KMS-11 (cell line): Measurements from ENCODE around the gene CDCA4.
A peak's percentile ranks its signal among the peaks of the same experiment; 100 is the strongest.

ENCODE experiments used
- H2AFZ ChIP-seq: fragments of 200-600 bp; sonication (generic); 2 replicates; pipeline ENCODE4 v1.6.1; 2016; ENCODE audit warnings: antibody characterized with exemption, mixed run types, low read depth
- H3K27ac ChIP-seq: fragments of 200-600 bp; sonication (generic); 2 replicates; pipeline ENCODE4 v1.6.1; 2016; ENCODE audit warnings: mild to moderate bottlenecking, mixed run types
- H3K27me3 ChIP-seq: fragments of 200-600 bp; sonication (generic); 2 replicates; pipeline ENCODE4 v1.6.1; 2017; ENCODE audit warnings: mild to moderate bottlenecking, low read depth, mixed run types, moderate library complexity; ENCODE audit not compliant: insufficient read depth
- H3K36me3 ChIP-seq: fragments of 200-600 bp; sonication (generic); 2 replicates; pipeline ENCODE4 v1.6.1; 2017; ENCODE audit warnings: mild to moderate bottlenecking, mixed run types; ENCODE audit not compliant: insufficient read depth
- H3K4me1 ChIP-seq: fragments of 200-600 bp; sonication (generic); 2 replicates; pipeline ENCODE4 v1.6.1; 2016; ENCODE audit warnings: mild to moderate bottlenecking, low read depth, mixed run types; ENCODE audit not compliant: poor library complexity, severe bottlenecking
- H3K4me2 ChIP-seq: fragments of 200-600 bp; sonication (generic); 2 replicates; pipeline ENCODE4 v1.7.0; 2016; ENCODE audit warnings: mild to moderate bottlenecking, mixed run types
- H3K4me3 ChIP-seq: fragments of 200-600 bp; sonication (generic); IDR thresholded peaks from 2 replicates; pipeline ENCODE4 v1.6.1; 2017; ENCODE audit warnings: low read depth, low read length, mixed read lengths; ENCODE audit not compliant: insufficient read depth
- H3K79me2 ChIP-seq: fragments of 200-600 bp; sonication (generic); 2 replicates; pipeline ENCODE4 v1.6.1; 2016; ENCODE audit warnings: low read depth, mixed run types; ENCODE audit not compliant: insufficient read depth
- H3K9ac ChIP-seq: fragments of 200-600 bp; sonication (generic); 2 replicates; pipeline ENCODE4 v1.6.1; 2016; ENCODE audit warnings: mild to moderate bottlenecking, mixed run types
- H4K20me1 ChIP-seq: fragments of 200-600 bp; sonication (generic); 2 replicates; pipeline ENCODE4 v1.6.1; 2016; ENCODE audit warnings: mild to moderate bottlenecking, mixed run types; ENCODE audit not compliant: insufficient read depth
- TF ChIP-seq, protein P1 (sequence below): fragments of 200-600 bp; sonication (generic); conservative IDR thresholded peaks from 2 replicates; pipeline ENCODE4 v1.6.1; 2017; ENCODE audit warnings: low read depth, mild to moderate bottlenecking, antibody characterized with exemption, low read length, moderate library complexity, mixed read lengths

Gene CDCA4

DNA sequence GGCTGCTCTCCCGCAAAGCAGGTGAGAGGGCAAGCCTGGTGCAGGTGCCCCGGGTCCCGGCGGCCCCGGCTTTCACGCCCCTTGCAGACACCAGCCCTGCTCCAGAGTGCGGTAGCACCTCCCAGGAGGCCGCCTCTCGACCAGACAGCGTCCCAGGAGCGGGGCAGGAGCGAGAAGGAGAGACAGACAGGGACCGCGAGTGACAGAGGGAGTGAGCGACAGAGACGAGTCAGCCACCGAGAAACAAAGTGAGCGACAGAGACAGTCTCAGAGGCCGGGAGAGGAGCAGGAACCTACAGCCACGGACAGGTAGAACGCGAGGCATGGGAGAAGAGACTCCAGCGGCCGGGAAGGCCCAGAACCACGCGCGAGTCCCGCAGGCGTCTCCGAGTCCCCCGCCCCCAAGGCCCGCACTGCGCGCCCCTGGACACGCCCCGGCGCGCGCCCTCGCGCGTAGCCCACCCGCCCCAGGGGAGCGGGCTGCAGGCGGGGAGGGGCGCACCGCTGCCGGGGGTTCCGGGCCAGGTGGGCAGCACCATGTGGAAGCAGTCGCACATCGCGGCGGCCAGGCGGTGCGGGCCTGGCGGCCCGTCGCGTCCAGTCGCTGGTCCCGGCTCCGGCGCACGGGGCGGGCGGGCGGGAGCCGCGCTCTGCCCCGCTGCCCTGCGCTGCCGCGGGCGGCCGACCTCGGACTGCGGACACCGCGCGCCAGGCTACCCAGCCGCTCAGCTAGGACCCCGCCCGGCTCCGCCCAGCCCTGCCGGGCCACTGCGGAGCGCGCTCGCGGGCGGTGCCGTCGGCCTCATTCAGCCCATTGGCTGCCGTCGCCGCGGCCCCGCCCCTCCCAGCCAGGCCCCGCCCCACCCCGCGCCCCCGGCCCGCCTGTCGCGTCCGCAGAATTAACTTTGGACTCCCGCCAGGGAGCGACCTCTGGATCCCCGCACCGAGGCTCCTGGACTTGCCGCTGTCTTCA is 42.9 kb downstream of the CDCA4 start, which contains the start of gene AHNAK2:
Gene AHNAK2 (minus strand): TSS at position 694 of the 973 bp plus-strand sequence. CDS start 137 bp downstream, at position 557.
- Histone ChIP-seq H3K79me2 (no peaks in the 10 kb centered on the region), H3K36me3 (no peaks in the 10 kb centered on the region), H2AFZ (no peak within 1 kb of the TSS), H3K4me1 (peaks cover 20% of the 10 kb centered on the region), H3K9ac (no peak within 1 kb of the TSS), H3K27ac (no peak within 1 kb of the TSS), H3K4me2 (peak within 1 kb of the TSS; percentile 21; the same call in 1 of the 2 replicates), H4K20me1 (no peaks in the 10 kb centered on the region), H3K27me3 (no peaks in the 10 kb centered on the region), H3K4me3 (no peak within 1 kb of the TSS)
- TF ChIP-seq, protein P1, sequence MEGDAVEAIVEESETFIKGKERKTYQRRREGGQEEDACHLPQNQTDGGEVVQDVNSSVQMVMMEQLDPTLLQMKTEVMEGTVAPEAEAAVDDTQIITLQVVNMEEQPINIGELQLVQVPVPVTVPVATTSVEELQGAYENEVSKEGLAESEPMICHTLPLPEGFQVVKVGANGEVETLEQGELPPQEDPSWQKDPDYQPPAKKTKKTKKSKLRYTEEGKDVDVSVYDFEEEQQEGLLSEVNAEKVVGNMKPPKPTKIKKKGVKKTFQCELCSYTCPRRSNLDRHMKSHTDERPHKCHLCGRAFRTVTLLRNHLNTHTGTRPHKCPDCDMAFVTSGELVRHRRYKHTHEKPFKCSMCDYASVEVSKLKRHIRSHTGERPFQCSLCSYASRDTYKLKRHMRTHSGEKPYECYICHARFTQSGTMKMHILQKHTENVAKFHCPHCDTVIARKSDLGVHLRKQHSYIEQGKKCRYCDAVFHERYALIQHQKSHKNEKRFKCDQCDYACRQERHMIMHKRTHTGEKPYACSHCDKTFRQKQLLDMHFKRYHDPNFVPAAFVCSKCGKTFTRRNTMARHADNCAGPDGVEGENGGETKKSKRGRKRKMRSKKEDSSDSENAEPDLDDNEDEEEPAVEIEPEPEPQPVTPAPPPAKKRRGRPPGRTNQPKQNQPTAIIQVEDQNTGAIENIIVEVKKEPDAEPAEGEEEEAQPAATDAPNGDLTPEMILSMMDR = no peak

DNA sequence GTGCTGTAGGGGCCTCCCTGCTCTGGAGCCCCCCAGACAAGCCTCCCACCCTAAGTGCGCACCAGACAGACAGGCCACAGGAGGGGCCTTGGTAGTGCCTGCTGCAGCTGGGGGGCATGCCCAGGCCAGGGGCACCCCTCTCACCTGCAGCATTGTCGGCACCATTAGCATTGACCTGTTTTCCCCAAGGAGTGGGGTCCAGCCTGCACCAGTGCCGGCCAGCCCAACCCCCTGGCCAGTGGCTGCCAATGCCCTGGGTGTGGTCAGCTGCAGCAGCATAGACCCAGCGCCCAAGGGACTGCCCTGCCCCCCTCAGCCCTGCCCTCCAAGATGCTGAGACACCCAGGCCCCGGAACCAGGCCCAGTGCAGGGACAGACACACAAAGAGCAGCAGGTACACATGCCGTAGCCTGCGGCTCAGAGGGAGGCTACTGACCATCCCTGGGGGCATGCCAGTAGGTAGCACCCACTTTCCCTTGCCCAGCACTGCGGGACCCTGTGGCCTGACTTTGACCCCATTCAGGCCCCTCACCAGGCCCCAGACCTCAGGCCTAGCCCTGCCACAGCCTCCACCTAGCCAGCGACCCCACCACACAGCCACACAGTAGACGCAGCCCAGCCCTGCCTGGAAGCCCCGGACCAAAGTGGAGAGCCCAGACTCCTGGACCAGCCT is 43.7 kb downstream of the CDCA4 start:
- Histone ChIP-seq H3K36me3 (no peaks in the 10 kb centered on the region), H3K4me2 (peak overlapping the region; percentile 21; the same call in 1 of the 2 replicates), H3K4me1 (peaks cover 15% of the 10 kb centered on the region), H3K27me3 (no peaks in the 10 kb centered on the region), H4K20me1 (no peaks in the 10 kb centered on the region), H3K27ac (no peak overlapping the region), H3K9ac (no peak overlapping the region), H2AFZ (no peak overlapping the region), H3K4me3 (no peak overlapping the region), H3K79me2 (no peaks in the 10 kb centered on the region)
- TF ChIP-seq, protein P1 = no peak

DNA sequence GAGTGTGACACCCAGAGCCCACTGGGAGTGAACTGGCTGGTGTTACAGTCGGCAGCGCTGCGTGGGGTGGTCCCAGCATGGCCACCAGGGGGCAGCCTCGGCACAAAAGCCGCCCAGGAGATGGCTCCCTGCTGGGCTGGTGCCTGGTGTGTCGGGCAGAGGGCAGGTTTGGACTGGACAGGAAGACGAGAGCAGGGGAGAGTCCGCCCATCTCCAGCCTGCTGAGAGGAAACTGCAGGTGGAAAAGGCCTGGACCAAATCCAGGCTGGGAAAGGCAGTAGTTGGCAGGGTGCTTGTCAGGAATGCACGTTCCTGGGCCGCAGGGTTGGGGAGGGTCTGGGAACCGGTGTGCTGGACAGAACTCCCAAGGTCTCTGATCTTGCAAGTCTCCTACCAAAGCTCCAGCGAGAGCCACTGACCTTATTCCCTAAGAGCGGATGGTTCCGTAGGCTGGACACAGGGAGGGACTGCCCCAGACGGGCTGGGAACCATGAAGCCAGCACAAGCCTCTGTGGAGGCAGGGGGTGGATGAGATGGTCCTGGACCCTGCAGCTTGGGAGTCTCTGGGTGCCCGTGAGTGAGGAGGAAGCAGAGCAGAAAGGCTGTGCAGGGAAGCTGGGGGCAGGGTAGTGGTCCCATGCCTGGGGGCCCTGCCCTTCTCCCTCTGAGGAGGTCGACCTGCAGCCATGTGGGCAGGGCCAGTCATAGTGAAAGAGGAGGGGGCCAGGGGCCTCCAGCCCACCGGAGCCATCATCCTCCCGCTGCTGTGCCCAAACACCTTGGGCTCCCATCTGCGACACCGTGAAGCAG is 44.5 kb downstream of the CDCA4 start:
- 0 out of 2 replicates have a peak overlapping the region, but pooled peaks have one; percentile 9 for H3K4me2 ChIP-seq
- H2AFZ ChIP-seq = 0 out of 2 replicates have a peak overlapping the region, but pooled peaks have one; percentile 54
- no peaks in the 10 kb centered on the region for H3K79me2 ChIP-seq
- TF ChIP-seq, protein P1 = peak; percentile 74
- H3K9ac ChIP-seq = no peak overlapping the region
- H4K20me1 ChIP-seq = no peaks in the 10 kb centered on the region
- H3K27me3 ChIP-seq = no peaks in the 10 kb centered on the region
- H3K36me3 ChIP-seq = no peaks in the 10 kb centered on the region
- no peak overlapping the region for H3K4me3 ChIP-seq
- H3K4me1 ChIP-seq = peaks cover 10% of the 10 kb centered on the region
- H3K27ac ChIP-seq = no peak overlapping the region
